BJ (cell line): ENCODE data around the gene LAP3. TPM values are rescaled to one million over a fixed set of nuclear protein-coding genes. Genes with fewer than 3 reads are reported as not detected.

Experiments used
- CTCF ChIA-PET: fragments of 350-600 bp; formaldehyde crosslinking; extraction: SDS; loops from one replicate; lab custom pipeline; 2021; ENCODE audit warnings: antibody characterized with exemption, inconsistent platforms; lab: Yijun Ruan, JAX
- POLR2A ChIA-PET: fragments of 300-600 bp; sonication (Branson Sonifier 250); formaldehyde crosslinking; extraction: SDS; loops from one replicate; lab custom pipeline; 2021; ENCODE audit warnings: antibody characterized with exemption; lab: Charles Lee
- DNase-seq: peaks from one replicate; pipeline ENCODE4 v3.0.0-alpha.2; 2011; ENCODE audit warnings: low read depth
- H3K27me3 ChIP-seq: 2 replicates; pipeline ENCODE4 v1.6.0; 2011; ENCODE audit warnings: low read length; ENCODE audit not compliant: control insufficient read depth, insufficient read depth
- H3K36me3 ChIP-seq: 2 replicates; pipeline ENCODE4 v1.5.1; 2011; ENCODE audit warnings: low read length; ENCODE audit not compliant: control insufficient read depth, insufficient read depth
- H3K4me3 ChIP-seq: 2 replicates; pipeline ENCODE4 v1.5.1; 2011; ENCODE audit warnings: low read depth, mild to moderate bottlenecking, control low read depth, low read length
- CTCF ChIP-seq: IDR thresholded peaks from 2 replicates; pipeline ENCODE4 v1.5.1; 2011; ENCODE audit warnings: low read depth, mild to moderate bottlenecking, control low read depth, inconsistent platforms, low read length, moderate library complexity; ENCODE audit not compliant: insufficient read depth
- polyA plus RNA-seq: library from polyadenylated mRNA; depleted of rRNA; stranded (reverse); fragments of >200 nt; gene quantifications from 2 replicates; pipeline ENCODE4 v1.2.3, GENCODE V29; 2011

LAP3 gene
- polyA plus RNA-seq, 1 experiment = 42.8 TPM

- no peaks in the 10 kb centered on the region for H3K27me3 ChIP-seq
- H3K4me3 ChIP-seq = peak within 1 kb of the TSS; percentile 64
- peak; percentile 57 for DNase-seq
- ChIA-PET CTCF (interaction anchor here (0.5 to 1.3 kb wide), 4 partner anchors 9 to 1416 kb away, joined by 3 to 7 read pairs (median 4); no protein-coding TSS in a partner anchor), POLR2A (no interaction called here)
- H3K36me3 ChIP-seq = peaks cover 4% of the 10 kb centered on the region
- TF ChIP-seq CTCF = no peak
Observed at GRCh38 chr4:17614416-17615299, 37.7 kb downstream of the LAP3 start, which contains the start of gene MED28. Gene MED28 (plus strand): TSS chr4:17614641. CDS start chr4:17614655, 14 bp downstream.

GRCh38 chr4:17616283-17616682 lies 39.3 kb downstream of the LAP3 start:
- no peak for TF ChIP-seq CTCF
- DNase-seq = no peak
- CTCF ChIA-PET = no interaction called here
- H3K27me3 ChIP-seq = no peaks in the 10 kb centered on the region
- peaks cover 4% of the 10 kb centered on the region for H3K36me3 ChIP-seq
- H3K4me3 ChIP-seq = no peak overlapping the region
- POLR2A ChIA-PET = no interaction called here

GRCh38 chr4:17618926-17619325 lies 41.9 kb downstream of the LAP3 start:
- peaks cover 9% of the 10 kb centered on the region for H3K36me3 ChIP-seq
- no peaks in the 10 kb centered on the region for H3K27me3 ChIP-seq
- ChIA-PET CTCF (interaction anchor here (1.3 kb wide), 1 partner anchor 70 kb away, joined by 6 read pairs; no protein-coding TSS in a partner anchor), POLR2A (no interaction called here)
- no peak for TF ChIP-seq CTCF
- DNase-seq = no peak
- H3K4me3 ChIP-seq = no peak overlapping the region

- CTCF ChIA-PET = interaction anchor here (1.3 kb wide), 1 partner anchor 71 kb away, joined by 6 read pairs; no protein-coding TSS in a partner anchor
- peaks cover 10% of the 10 kb centered on the region for H3K36me3 ChIP-seq
- no peak for TF ChIP-seq CTCF
- H3K4me3 ChIP-seq = no peak overlapping the region
- DNase-seq = no peak
- POLR2A ChIA-PET = no interaction called here
- H3K27me3 ChIP-seq = no peaks in the 10 kb centered on the region
Observed at GRCh38 chr4:17619416-17620105, 42.6 kb downstream of the LAP3 start.

- peak; percentile 71 for DNase-seq
- Histone ChIP-seq H3K4me3 (no peak overlapping the region), H3K27me3 (no peaks in the 10 kb centered on the region), H3K36me3 (peaks cover 28% of the 10 kb centered on the region)
- ChIA-PET POLR2A (interaction anchor here (0.6 kb wide), 1 partner anchor 25 kb away, joined by 6 read pairs; no protein-coding TSS in a partner anchor), CTCF (interaction anchor here (0.6 to 1.3 kb wide), 3 partner anchors 9 to 755 kb away, joined by 3 to 4 read pairs (median 3); no protein-coding TSS in a partner anchor)
- no peak for TF ChIP-seq CTCF
Observed at GRCh38 chr4:17623451-17624001, 46.5 kb downstream of the LAP3 start.
